GM19351 (cell line): ENCODE results near the gene CDKN3.

ENCODE experiments used
- ATAC-seq: cut with Tn5 transposase; IDR thresholded peaks from one replicate; pipeline ENCODE4 v1.9.1; 2021; ENCODE audit warnings: mild to moderate bottlenecking, moderate library complexity; ENCODE audit not compliant: unreplicated experiment

Gene CDKN3, protein sequence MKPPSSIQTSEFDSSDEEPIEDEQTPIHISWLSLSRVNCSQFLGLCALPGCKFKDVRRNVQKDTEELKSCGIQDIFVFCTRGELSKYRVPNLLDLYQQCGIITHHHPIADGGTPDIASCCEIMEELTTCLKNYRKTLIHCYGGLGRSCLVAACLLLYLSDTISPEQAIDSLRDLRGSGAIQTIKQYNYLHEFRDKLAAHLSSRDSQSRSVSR

GRCh38 chr14:54396493-54397335 lies at the start of gene CDKN3:
CDKN3 (plus strand) TSS chr14:54397007; CDS start chr14:54397069, 62 bp downstream.
- peak; percentile 96 for ATAC-seq

GRCh38 chr14:54347044-54347443 lies 49.8 kb upstream of the CDKN3 start:
- no peak for ATAC-seq

- no peak for ATAC-seq
These were observed 48.7 kb upstream of the CDKN3 start for GRCh38 chr14:54348001-54348611.

GRCh38 chr14:54348923-54349620 lies 47.7 kb upstream of the CDKN3 start:
- no peak for ATAC-seq

GRCh38 chr14:54349713-54350112 lies 47.1 kb upstream of the CDKN3 start:
- no peak for ATAC-seq

- ATAC-seq: no peak
These were observed 46.6 kb upstream of the CDKN3 start for GRCh38 chr14:54350203-54350602.

GRCh38 chr14:54353266-54353665 lies 43.5 kb upstream of the CDKN3 start:
- no peak for ATAC-seq

- no peak for ATAC-seq
These were observed 43.1 kb upstream of the CDKN3 start for GRCh38 chr14:54353694-54354093.

DNA sequence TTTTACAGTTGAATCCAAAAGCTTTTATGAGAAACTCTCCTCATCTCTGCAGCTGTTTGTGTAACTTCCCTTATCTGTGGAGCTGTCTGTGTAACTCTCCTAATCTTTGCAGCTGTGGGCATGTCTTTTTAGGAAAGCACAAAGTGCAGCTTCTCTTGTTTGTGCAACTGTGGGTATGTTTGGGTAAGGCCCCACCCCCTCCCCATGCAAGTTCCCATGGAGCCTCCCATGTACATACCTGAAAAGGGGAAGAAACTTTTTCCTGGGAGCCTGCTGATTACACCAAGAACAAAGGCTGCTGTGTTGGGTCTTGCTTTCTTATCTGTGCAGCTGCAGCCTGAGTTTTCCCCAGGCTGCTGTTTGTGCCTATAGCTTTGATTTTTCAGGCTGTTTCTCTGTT lies 42.7 kb upstream of the CDKN3 start:
- no peak for ATAC-seq

DNA sequence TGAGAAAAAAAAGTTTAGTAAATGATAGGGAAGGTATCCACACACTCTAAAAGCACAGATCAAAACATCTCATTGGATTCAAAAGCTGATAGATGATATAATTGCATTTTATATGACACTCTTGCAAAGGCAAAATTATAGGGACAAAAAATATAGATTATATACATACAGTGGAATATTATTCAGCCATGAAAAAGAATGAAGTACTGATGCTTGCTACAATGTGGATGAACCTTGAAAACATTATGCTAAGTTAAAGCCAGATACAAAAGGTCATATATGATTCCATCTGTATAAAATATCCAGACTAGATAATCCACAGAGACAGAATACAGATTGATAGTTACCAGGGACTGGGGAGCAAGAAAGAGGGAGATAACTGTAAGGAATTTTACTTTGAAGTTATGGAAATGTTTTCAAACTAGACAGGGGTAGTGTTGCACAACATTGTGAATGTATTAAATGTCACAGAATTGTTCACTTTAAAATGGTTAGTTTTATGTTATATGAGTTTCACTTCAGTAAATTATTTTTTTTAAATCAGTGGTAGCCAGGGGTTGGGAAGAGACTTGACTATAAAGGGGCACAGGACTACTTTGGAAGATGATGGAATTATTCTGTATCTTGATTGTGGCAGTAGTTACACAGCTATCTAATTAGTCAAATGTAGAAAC lies 41.7 kb upstream of the CDKN3 start:
- no peak for ATAC-seq

DNA sequence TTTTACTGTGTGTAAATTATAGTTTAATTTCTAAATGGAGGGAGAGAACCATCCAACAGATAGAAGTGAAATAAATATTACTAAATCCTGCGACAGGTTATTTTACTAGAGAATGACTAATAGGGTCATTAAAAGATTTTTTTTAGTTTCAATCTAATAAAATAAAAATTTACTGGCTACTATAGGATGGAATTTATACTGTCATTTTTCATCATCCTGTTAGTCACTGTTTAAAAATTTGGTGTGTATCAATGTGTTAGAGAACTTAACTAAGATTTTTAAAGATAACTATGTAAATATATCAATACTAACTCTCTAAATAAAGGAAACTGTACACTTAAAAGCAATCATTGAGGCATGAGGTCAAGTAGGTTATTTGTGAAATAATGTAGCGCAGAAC lies 41.1 kb upstream of the CDKN3 start:
- no peak for ATAC-seq

DNA sequence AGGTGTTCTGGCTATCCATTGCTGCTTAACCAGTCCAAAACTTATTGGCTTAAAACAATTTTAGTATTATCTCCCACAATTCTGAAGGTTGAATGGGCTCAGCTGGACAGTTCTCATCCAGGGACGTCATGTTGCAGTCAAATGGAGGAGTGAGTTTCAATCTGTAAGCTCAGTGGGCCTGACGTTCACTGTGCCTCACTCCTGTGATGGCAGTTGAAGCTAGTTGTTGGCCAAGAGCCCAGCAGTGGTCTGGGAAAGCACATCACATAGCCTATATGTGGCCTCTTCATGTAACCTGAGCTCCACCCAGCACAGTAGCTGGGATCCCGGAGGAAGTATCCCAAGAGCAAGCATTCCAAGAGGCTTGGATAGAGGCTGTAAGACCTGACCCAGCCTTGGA lies 40.6 kb upstream of the CDKN3 start:
- no peak for ATAC-seq

DNA sequence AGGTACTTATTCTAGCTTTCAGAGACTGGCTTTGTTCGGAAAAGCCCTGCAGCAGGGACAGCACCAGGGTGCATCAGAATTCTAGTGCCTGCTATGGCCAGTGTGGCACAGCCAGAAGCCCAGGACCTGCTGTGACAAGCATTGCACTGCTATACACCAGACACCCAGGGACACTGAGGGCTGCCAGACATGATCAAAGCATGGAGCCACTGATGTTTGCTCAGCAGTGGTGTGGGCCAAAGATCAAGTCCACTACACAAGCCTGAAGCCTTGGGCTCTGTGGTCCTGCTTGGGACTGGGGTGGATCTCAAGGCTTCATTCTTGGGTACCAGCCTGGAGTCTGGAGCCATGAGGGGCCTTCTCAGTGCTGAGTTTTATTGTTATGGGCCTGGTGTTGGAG lies 36.1 kb upstream of the CDKN3 start:
- ATAC-seq: no peak

- ATAC-seq: no peak
These were observed 34.7 kb upstream of the CDKN3 start for GRCh38 chr14:54362089-54362504.

GRCh38 chr14:54362759-54363437 lies 33.9 kb upstream of the CDKN3 start:
- ATAC-seq: no peak

GRCh38 chr14:54364555-54365415 lies 32.0 kb upstream of the CDKN3 start:
- no peak for ATAC-seq

DNA sequence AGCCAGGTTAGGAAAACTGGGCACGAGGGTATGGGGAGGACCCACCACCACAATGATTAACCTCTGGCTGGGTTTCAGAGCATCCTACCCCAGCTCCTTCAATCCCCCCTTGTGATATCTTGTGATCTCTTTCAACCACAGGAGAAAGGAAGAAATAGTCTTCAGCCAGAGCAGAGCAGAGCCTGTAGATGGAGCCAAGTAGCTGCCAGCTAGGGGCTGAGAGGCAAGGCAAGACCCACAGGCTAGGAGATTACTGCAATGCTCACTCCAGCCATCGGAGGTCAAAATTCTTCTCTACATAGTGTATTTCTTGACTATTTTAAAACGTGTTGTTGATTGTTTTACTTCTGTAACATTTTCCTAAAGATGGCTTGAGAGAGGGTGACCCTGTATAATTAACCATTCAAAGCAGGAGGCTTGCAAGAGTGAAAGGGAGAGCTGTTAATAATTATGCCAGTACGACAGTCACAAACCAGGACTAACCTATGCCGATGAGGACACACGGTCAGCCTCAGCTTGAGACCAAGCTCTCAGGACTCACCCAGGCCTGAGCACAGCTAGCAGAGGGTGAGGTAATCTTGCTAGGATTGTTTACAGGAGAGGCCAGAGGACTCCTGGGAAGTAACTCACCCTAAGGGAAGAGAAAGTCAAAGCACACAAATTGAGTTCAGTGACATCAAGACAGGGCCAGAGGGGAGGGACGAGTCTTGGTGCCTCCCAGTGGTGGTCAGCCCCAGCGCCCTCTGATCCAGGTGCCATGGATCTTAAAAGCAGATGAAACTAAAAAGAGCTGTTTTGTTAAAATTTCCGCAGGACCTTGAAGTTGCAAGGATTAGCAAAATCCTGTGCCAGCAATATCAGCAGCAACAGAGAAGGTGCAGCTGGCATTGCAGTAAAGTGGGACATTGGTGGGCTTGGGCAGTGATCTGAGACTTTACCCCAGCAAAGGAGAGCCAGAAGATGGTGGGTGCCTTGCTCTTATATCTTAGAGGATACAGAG lies 29.8 kb upstream of the CDKN3 start:
- ATAC-seq: peak; percentile 90

GRCh38 chr14:54368291-54368690 lies 28.5 kb upstream of the CDKN3 start:
- ATAC-seq: no peak
